HG02884 (cell line): ENCODE measurements around the gene SENP6.
"Not testable (repeated sequence)": the region's sequence is repeated elsewhere in the genome, so short reads cannot be mapped to it uniquely, and the experiment has no call there.

Experiments
- ATAC-seq: cut with Tn5 transposase; IDR thresholded peaks from one replicate; pipeline ENCODE4 v1.9.1; 2021; ENCODE audit warnings: mild to moderate bottlenecking, moderate library complexity; ENCODE audit not compliant: unreplicated experiment

Gene SENP6, protein sequence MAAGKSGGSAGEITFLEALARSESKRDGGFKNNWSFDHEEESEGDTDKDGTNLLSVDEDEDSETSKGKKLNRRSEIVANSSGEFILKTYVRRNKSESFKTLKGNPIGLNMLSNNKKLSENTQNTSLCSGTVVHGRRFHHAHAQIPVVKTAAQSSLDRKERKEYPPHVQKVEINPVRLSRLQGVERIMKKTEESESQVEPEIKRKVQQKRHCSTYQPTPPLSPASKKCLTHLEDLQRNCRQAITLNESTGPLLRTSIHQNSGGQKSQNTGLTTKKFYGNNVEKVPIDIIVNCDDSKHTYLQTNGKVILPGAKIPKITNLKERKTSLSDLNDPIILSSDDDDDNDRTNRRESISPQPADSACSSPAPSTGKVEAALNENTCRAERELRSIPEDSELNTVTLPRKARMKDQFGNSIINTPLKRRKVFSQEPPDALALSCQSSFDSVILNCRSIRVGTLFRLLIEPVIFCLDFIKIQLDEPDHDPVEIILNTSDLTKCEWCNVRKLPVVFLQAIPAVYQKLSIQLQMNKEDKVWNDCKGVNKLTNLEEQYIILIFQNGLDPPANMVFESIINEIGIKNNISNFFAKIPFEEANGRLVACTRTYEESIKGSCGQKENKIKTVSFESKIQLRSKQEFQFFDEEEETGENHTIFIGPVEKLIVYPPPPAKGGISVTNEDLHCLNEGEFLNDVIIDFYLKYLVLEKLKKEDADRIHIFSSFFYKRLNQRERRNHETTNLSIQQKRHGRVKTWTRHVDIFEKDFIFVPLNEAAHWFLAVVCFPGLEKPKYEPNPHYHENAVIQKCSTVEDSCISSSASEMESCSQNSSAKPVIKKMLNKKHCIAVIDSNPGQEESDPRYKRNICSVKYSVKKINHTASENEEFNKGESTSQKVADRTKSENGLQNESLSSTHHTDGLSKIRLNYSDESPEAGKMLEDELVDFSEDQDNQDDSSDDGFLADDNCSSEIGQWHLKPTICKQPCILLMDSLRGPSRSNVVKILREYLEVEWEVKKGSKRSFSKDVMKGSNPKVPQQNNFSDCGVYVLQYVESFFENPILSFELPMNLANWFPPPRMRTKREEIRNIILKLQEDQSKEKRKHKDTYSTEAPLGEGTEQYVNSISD

DNA sequence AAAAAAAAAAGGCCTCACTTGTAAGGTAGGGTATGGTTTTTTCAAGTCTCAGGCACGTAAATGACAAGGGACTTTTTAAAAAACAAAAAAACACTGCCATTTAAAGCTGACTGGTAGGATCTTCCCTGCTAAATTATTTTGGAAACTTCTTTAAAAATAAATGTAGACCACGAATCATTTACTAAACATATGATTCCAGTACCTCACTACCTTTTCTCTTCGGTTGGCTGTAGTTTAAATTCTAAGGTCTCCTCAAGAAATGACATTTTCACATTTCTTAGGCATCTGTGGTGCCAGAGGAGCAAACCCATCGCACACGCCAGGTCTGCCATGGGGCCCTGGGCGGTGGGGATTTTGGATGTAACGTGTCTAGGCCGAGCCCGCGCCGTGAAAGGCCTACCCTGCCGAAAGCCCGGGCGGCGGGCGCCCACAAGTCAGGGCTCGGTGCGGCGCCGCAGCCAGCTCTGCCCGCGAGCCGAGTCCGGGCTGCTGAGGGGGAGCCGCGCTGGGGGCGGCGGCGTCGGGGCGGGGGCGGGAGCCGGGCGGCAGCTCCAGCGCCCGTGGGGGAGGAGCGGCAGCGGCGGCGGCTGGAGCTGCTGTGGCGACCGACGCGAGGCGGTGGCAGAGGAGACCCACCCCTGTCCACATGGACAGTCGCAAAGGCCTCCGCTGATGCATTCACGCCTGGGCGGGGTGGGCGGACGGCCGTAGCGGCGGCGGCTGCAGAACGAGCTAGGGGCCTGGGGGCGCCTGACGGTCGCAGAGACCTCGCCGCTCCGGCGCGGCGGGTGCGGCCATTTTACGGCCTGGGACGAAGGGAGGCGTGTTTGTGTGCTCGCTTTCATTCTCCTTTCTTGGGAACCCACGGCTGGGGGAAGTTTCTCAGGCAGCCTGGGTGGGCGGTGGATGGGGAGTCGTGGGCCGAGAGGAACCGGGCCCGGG, at the start of gene SENP6:
SENP6 (plus strand) TSS at position 577 of the 942 bp plus-strand sequence. CDS start 645 bp downstream, outside the sequence.
- ATAC-seq, result peak; percentile 49

DNA sequence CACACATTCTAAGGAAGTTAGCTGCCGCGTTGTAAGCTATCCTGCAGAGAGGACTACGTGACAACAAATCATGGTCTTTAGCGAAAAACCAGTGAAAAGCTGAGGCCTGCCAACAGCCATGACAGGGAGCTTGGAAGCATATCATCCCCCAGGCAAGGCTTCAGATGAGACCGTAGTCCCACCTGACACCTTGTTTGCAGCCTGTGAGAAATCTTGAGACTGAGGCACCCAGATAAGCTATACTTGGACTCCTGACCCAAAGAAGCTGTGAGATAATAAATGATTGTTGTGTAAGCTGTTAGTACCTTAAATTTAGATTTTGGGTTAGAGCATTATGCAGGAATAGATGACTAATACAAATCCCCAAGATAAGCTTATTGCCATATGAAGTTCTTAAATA, 45.4 kb upstream of the SENP6 start:
- ATAC-seq, result no peak

- ATAC-seq, result no peak
Observed at GRCh38 chr6:75557068-75557467, 44.6 kb upstream of the SENP6 start.

- ATAC-seq, result peak; percentile 95
Observed at GRCh38 chr6:75563032-75563431, 38.6 kb upstream of the SENP6 start.

- ATAC-seq, result no peak
Observed at GRCh38 chr6:75566137-75566767, 35.4 kb upstream of the SENP6 start.

GRCh38 chr6:75568100-75568499, 33.6 kb upstream of the SENP6 start:
- ATAC-seq, result no peak

- ATAC-seq, result no peak
Observed at GRCh38 chr6:75568965-75569364, 32.7 kb upstream of the SENP6 start.

DNA sequence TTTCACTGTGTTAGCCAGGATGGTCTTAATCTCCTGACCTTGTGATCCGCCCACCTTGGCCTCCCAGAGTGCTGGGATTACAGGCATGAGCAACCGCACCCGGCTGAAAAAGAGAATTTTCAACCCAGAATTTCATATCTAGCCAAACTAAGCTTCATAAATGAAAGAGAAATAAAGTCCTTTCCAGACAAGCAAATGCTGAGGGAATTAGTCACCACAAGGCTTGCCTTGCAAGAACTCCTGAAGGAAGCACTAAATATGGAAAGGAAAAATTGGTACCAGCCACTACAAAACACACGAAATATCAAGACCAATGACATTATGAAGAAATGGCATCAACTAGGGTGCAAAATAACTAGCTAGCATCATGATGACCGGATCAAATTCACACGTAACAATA, 31.0 kb upstream of the SENP6 start:
- ATAC-seq, result not testable (repeated sequence)

DNA sequence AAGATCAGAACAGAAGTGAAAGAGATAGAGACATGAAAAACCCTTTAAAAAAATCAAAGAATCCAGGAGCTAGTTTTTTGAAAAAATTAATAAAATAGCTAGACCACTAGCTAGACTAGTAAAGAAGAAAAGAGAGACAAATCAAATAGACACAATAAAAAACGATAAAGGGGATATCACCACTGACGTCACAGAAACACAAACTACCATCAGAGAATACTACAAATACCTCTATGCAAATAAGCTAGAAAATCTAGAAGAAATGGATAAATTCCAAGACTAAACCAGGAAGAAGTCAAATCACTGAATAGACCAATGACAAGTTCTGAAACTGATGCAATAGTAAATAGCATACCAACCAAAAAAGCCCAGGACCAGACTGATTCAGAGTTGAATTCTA, 29.6 kb upstream of the SENP6 start:
- ATAC-seq, result no peak

DNA sequence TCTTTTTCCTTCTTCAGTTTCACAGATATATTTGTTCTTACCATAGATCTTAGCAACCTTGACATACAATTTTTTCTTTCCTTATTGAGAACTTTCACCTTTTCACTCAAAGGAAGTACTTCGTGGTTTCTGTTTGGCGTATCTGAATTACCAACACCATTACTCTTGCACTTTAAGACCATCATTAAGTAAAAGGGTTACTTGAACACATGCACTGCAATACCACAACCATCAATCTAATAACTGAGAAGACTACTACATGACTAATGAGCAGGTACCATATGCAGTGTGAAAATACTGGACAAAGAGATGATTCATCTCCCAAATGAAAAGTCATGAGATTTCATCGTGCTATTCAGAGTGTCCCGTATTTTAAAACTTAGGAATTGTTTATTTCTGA, 21.7 kb upstream of the SENP6 start:
- ATAC-seq, result peak; percentile 88

DNA sequence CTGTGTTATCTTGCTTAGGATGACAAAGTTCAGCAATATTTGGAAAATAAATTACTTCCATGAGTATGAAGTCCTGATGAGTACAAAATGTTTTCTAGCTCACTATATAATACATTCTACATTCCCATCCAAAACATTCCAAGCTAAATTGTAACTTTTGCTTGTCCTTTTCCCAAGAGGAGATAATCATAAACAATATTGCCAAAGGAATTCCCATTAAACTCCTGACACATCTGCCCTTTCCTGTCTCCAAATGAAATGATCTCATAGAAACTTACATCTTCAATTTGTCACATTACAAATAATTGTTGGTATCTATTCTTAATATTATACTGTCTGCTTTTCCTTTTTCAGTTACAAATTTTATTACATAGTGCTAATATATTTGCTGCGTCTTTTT, 20.4 kb upstream of the SENP6 start:
- no peak for ATAC-seq

DNA sequence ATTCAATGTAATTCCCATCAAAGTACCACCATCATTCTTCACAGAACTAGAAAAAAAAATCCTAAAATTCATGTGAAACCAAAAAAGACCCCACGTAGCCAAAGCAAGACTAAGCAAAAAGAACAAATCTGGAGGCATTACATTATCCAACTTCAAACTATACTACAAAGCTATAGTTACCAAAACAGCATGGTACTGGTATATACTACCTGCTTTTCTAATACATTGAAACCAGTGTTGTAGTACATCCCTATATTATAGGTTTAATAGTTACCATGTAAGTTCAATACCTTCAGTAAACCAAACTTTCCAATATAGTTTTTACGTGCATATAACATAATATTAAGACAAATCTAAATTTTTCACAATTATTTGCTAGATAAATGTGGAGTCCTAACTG, 17.1 kb upstream of the SENP6 start:
- not testable (repeated sequence) for ATAC-seq

GRCh38 chr6:75588948-75589347, 12.7 kb upstream of the SENP6 start:
- no peak for ATAC-seq

DNA sequence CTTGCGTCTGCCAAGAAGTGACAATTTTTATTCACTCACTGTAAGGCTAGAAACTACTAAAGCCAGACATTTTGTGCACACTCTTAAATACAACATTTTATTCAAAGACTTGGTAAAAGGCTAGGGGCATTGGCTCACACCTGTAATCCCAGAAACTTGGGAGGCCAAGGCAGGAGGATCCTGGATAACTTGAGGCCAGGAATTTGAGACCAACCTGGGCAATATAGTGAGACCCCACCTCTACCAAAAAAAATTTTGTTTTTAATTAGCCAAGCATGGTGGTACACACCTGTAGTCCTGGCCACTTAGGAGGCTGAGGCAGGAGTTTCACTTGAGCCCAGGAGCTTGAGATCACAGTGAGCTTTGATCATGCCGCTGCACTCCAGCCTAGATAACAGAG, 11.3 kb upstream of the SENP6 start:
- ATAC-seq, result no peak

GRCh38 chr6:75596380-75596779, 5.3 kb upstream of the SENP6 start:
- not testable (repeated sequence) for ATAC-seq

DNA sequence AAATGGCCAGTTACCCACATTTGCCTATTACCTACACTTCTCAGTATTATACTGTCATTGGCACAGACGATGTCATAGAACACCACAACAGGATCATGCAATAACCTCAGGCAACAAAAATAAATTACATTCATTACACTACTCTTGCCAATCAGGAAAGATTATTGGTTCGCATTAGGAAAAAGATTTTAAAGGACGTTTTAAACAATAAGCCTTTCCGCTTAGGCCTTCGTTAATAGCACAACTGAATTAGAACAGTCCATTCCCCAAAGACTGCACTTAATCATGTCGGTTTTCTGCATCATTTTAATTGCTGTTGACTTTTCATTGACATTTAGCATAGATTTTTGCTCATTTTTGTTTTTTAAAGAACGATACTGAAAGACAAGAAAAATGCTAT, 912 bp upstream of the SENP6 start:
- no peak for ATAC-seq

GRCh38 chr6:75602246-75603105, 796 bp downstream of the SENP6 start:
- peak; percentile 35 for ATAC-seq

DNA sequence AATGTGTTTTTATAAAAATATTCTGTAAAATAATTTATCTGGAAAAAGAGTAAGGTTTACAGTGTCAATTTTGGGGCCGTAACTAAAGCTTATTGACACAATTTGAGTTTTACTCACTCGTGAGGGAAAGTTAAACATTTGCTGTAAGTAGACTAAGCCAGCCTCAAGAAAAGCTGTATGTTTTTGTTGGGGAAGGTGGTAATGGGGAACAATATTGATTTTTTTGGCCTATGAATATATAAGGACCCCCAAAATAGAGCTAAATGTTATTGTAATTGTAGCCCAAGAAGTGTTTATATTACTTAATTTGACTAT, 1.4 kb downstream of the SENP6 start:
- ATAC-seq, result no peak

- ATAC-seq, result no peak
Observed at GRCh38 chr6:75604294-75604693, 2.6 kb downstream of the SENP6 start.
